Fibroblast of skin of right quadriceps (primary cell): Measurements from ENCODE around the gene PUDP.
"Not testable (repeated sequence)": the region's sequence is repeated elsewhere in the genome, so short reads cannot be mapped to it uniquely, and the experiment has no call there.

ENCODE experiments used
- DNase-seq: peaks from one replicate; pipeline ENCODE4 v3.0.0-alpha.2; 2013

Gene PUDP

DNA sequence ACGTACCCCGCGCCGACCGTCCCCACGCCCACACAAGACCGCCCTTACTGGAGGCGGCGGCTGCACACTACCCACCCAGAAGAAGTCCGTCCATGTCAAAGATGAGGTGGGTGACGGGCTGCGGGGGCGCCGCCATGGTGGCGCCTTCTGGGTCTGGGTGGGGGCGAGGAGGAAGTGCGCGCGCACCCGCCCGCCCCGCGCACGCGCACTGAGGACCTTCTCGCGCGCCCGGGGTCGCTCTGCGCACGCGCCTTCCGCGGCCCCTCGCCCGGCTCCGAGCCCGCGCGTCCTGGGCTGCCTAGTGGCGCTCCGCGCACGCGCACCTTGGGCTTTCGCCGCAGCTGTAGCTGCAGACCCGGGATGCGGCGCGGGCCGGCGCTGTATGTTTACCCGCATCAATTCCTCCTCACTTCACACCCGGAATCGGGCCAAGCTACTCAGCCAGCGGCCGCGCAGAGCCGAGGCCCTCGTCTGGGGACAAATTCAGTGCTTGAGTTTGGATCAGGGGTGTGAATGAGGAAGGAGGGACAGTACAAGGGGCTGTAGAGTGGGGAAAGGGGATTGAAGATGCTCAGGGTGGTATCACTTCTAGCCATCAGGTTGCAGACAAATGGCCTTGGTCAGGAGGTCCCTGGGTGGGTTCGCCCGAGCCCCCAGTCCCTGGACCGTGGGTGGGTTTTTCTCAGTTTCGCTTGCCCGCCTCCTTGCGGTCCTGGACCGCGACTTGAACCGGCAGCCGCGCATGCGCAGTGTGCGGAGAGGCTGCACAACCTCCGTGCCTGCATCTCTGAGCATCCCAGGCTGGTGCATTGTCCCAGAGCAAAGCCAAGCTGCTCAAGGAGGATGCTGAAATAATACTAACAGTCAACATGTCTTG, at the start of gene PUDP:
PUDP (minus strand) TSS at position 176 of the 877 bp plus-strand sequence; CDS start at position 136, 40 bp downstream.
- DNase-seq = peak; percentile 81

- DNase-seq = no peak
These were observed 46.7 kb upstream of the PUDP start for GRCh38 chrX:7194606-7195005.

GRCh38 chrX:7192871-7193270, 44.9 kb upstream of the PUDP start:
- DNase-seq = no peak

DNA sequence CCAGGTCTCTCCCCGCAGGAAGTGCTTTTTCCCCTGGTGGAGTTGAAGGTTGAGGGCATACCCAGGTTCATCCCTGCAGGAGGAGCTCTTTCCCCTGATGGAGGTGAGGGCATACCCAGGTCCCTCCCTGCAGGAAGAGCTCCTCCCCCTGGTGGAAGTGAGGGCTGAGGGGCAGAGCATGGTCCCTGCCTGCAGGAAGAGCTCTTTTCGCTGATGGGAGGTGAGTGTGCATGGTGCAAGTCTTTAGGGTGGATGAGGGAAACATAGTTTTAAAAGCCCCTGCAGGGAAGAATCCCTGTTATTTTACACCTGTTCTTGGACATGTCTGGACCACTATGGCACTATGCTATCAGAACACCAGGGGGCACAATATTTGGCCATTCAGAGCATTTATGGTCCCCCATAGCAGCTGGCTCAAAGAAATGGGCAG, 43.7 kb upstream of the PUDP start:
- DNase-seq = no peak

GRCh38 chrX:7190157-7190556, 42.2 kb upstream of the PUDP start:
- no peak for DNase-seq

GRCh38 chrX:7188672-7189071, 40.7 kb upstream of the PUDP start:
- DNase-seq = no peak

DNA sequence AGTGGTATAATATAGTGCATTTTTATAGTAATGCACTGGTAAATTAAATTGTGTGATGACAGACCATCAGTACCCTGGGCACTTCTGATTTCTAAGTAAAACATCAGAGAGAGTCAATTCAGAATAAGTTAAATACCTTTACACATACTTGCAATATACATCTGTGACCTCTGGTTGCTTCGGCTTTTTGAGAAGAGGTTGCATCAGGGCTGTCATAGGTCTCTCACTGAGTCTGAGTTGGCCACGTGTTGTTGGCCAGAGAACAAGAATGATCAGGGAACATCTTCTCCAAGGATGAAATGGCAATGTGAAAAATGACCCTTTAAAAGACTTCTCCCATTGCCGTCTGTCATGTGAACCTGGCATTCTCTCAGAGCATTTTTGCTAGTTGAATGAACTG, 36.9 kb upstream of the PUDP start:
- DNase-seq = peak; percentile 41

DNA sequence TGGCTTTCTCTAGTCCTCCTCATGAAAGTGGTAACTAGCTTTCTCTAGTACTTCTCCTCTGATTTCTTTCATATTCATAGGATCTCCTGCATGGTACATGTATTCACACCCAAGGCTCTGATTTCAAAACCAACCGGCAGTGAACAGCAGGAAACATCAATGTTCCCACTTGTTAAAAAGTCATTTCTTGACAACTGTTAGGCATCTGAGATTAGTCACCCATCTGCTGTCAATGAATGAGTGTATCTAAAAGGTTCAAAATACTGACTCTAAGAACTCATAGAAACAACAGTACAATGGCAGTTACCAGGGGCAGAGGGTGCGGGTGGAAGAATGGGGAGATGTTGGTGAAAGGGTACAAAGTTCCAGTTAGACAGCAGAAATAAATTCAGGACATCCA, 31.5 kb upstream of the PUDP start:
- DNase-seq = no peak

- not testable (repeated sequence) for DNase-seq
These were observed 30.9 kb upstream of the PUDP start for GRCh38 chrX:7178859-7179258.

- DNase-seq = no peak
These were observed 22.9 kb upstream of the PUDP start for GRCh38 chrX:7170898-7171297.

DNA sequence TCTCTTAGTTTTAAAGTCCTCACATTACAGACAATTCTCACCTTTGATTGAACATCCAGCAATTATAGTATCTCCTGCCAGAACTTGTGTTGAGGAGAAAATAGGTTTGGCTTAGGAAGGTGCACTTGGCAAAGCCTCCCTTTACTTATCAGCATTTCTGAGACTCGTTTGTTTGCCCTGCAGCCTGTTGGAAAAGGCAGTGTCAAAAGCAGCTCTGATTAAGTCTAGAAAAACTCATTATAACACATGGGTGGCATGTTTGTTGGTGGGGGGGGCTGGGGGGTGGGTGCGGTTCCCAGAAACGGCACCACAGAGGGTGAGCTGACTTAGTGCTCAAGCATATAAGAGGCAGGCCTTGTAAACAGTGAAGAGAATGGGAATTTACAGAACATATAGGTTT, 21.7 kb upstream of the PUDP start:
- DNase-seq = no peak

DNA sequence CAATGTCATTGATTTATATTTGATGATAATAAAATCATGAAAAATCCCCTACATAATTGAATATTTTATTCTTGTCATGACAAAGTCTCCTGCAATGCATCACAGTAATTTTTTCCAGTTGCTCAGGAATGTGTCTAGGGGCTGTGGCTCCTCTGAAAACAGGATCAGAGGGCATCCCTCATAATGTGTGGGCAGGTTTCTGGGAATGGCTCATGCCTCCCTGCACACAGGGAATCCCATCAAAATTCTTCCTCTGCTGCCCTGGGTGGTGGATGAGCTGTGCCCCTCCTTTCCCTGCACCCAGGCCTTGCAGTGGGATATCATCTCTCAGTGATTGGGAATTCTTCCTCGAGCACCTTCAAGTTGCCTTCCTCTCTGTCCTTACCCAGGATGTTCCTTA, 20.4 kb upstream of the PUDP start:
- DNase-seq = peak; percentile 24

DNA sequence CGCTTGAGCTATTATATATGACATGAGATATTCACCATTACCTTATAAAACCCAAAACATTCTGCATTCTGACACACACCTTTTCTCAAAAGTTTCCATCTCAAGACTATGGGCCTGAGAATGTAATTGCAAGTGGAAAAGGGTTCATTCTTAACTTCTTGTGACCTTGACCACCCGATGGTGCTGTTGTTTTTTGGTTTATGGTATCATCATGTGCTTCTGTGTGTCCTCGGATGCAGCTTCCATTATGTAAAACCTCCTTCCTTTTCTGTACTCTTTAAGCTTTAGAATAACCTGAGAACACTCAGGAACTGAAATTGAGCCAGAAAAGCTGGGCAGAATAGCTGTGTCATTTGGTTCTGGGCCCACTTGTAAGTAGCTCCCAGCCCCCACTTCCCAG, 16.2 kb upstream of the PUDP start:
- no peak for DNase-seq

- DNase-seq = no peak
These were observed 15.3 kb upstream of the PUDP start for GRCh38 chrX:7163146-7163677.

DNA sequence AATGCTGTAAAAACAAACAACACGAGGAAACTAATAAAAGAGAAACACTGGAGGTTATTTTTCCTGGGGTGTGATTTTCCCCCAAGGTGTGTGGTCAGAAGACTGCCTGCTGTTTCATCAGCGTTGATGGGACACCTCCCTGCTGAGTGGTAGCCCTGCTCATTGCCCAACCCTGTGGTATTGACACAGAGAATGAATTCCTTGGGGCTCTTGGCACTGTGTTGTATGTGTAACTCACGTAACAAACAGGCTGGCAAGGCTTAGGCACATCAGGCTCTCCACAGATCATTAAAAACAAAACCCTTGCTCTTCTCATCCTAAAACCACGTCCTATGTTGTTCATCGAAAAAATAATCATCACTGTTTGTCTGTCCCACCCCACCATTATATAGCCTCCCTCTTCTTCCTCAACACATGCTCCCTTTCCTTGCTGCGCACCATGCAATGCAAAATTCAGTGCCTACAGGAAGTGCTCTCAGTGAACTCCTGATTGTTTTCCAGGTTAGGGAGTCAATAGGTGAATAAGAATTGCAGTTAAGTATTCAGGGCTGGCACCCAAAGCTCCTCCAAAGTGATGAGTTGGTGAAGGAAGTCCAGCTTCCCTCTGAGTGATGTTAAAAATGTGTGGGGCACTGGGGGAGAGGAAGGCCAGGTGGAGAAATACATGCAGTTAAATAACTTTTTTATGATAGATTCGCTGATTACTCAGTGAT, 11.4 kb upstream of the PUDP start:
- peak; percentile 23 for DNase-seq

GRCh38 chrX:7158468-7158990, 10.6 kb upstream of the PUDP start:
- no peak for DNase-seq

DNA sequence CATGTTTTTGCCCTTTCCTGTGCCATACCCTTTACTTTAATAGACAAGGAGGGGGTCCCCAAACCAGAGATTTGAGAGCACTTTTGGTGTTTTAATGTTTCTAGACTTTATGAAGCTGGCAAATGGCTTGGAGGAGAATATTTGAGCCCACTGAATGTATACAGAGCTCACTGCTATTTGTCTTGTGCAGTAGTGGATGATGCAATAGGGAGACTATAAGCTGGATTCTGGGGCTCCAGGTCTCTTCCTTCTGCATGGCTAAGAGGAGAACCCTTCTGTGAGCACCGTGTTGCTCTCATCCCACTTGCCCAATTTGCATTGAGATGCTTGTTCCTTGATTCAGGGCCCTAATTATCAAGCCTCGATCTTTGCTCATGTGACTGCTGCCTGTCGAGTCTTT, 8.9 kb upstream of the PUDP start:
- no peak for DNase-seq

- DNase-seq = no peak
These were observed 7.2 kb upstream of the PUDP start for GRCh38 chrX:7155163-7155562.

- no peak for DNase-seq
These were observed 6.2 kb upstream of the PUDP start for GRCh38 chrX:7154041-7154597.

GRCh38 chrX:7153231-7153630, 5.3 kb upstream of the PUDP start:
- DNase-seq = no peak

GRCh38 chrX:7149411-7149810, 1.5 kb upstream of the PUDP start:
- DNase-seq = no peak

DNA sequence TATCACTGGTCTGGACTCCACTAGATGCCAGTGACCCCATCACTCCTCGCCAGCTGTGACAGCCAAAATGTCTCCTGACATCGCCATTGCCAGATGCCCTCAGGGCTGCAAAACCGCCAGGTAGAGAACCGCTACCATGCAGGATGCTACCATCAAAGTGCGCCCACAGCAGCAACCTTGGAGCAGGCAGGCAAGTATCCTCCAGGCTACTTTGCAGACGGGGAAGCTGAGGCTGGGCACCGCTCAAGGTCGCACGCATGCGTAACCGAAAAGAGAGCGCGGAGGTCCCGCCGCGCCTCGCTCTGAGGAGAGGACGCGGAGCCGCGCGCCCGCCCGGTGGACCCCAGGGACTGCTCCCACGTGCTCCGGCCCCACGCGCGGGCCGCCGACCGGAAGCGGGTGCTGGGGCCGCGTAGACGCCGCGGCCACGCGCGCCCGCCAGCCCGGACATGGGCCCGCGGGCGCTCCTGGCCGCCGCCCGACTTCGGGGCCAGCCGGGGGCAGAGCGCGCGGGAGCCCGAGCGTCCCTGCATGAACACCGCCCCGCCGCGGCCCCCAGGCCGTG, 458 bp downstream of the PUDP start, which contains the start of gene STS:
STS (plus strand) TSS at position 300 of the 565 bp plus-strand sequence. CDS start 105,488 bp downstream, outside the sequence.
- DNase-seq = peak; percentile 14
